K562 (cell line): ENCODE data around the gene NALCN. TPM values are rescaled to one million over a fixed set of nuclear protein-coding genes. Genes with fewer than 3 reads are reported as not detected.

ENCODE experiments used
- ATAC-seq: fragments of 200-7000 bp; cut with Tn5 transposase; 3 replicates; pipeline ENCODE4 v1.9.1; 2020; ENCODE audit warnings: moderate library complexity
- BruUV-seq: library from RNA; stranded (reverse); fragments of 400-500 nt; replicated peaks from 2 replicates; lab custom pipeline; 2021; lab: Mats Ljungman, UMichigan
- CTCF ChIA-PET: fragments of 300-600 bp; formaldehyde crosslinking; extraction: SDS; loops from one replicate; lab custom pipeline; 2021; ENCODE audit warnings: low intra/inter-chr PET ratio; lab: Yijun Ruan, JAX
- POLR2A ChIA-PET: fragments of 300-600, 350-650 bp; sonication (Branson Sonifier 250); formaldehyde crosslinking; extraction: SDS; loops from one replicate; lab custom pipeline; 2021; ENCODE audit warnings: antibody characterized with exemption, inconsistent platforms; lab: Yijun Ruan, JAX
- DNase-seq, 4 experiments: peaks; one replicate each; pipeline versions ENCODE4 v3.0.0 to v3.0.0-alpha.2; 2011 to 2018; ENCODE audit warnings: low spot score in 3 of 4, mixed read lengths in 3 of 4; ENCODE audit errors: extremely low read depth in 1 of 4
- FAIRE-seq: peaks from 2 replicates; lab custom pipeline; 2011; peaks lifted over from hg19 to GRCh38; lab: Jason Lieb, UNC
- H2AFZ ChIP-seq: 2 replicates; pipeline ENCODE4 v1.6.0; 2011; ENCODE audit warnings: low read depth, low read length, control low read depth, inconsistent platforms
- H3K27ac ChIP-seq: fragments of 200-600 bp; 3 replicates; pipeline ENCODE4 v1.8.0; 2011; ENCODE audit warnings: low read depth, mild to moderate bottlenecking, control low read depth, inconsistent platforms, low read length, moderate library complexity, mixed read lengths; ENCODE audit errors: extremely low read depth
- H3K27me3 ChIP-seq, 2 experiments: fragments of 300-600 bp in 1 of 2; 2 replicates in 1 of 2; 3 replicates in 1 of 2; pipeline versions ENCODE4 v1.6.0 to v1.8.0; 2011; ENCODE audit warnings: inconsistent platforms in 2 of 2, low read length in 2 of 2, mild to moderate bottlenecking in 1 of 2, mixed read lengths in 1 of 2, moderate library complexity in 1 of 2; ENCODE audit not compliant: control insufficient read depth in 2 of 2, insufficient read depth in 2 of 2
- H3K36me3 ChIP-seq: fragments of 300-600 bp; 3 replicates; pipeline ENCODE4 v1.8.0; 2011; ENCODE audit warnings: mild to moderate bottlenecking, low read length, inconsistent platforms; ENCODE audit not compliant: control insufficient read depth, insufficient read depth
- H3K4me1 ChIP-seq, 2 experiments: fragments of 200-600 bp in 1 of 2; replicated peaks in 1 of 2; 2 replicates in 1 of 2; 3 replicates in 1 of 2; pipeline versions ENCODE4 v1.5.1 to v1.8.0; 2011; ENCODE audit warnings: inconsistent platforms in 2 of 2, low read length in 2 of 2, mild to moderate bottlenecking in 1 of 2, mixed read lengths in 1 of 2, moderate library complexity in 1 of 2; ENCODE audit not compliant: control insufficient read depth in 2 of 2, insufficient read depth in 2 of 2
- H3K4me2 ChIP-seq: 2 replicates; pipeline ENCODE4 v1.6.1; 2011; ENCODE audit warnings: low read length, control low read depth, inconsistent platforms, mixed read lengths; ENCODE audit not compliant: insufficient read depth
- H3K4me3 ChIP-seq: fragments of 200-600 bp; sonication (generic), shearing (Covaris generic); 2 replicates; pipeline ENCODE4 v1.5.1; 2016; ENCODE audit warnings: control low read depth, inconsistent platforms
- H3K79me2 ChIP-seq: fragments of 200-600 bp; 3 replicates; pipeline ENCODE4 v1.8.0; 2011; ENCODE audit warnings: low read length, inconsistent platforms; ENCODE audit not compliant: control insufficient read depth, insufficient read depth
- H3K9ac ChIP-seq, 2 experiments: 2 replicates each; pipeline versions ENCODE4 v1.6.0 to v1.6.1; 2011; ENCODE audit warnings: low read depth in 2 of 2, low read length in 2 of 2, control low read depth in 1 of 2, inconsistent platforms in 1 of 2, mild to moderate bottlenecking in 1 of 2, mixed read lengths in 1 of 2; ENCODE audit not compliant: insufficient read depth in 1 of 2
- H3K9me1 ChIP-seq: one replicate; pipeline ENCODE4 v1.6.0; 2011; ENCODE audit warnings: inconsistent platforms, mild to moderate bottlenecking, low read length, moderate library complexity; ENCODE audit not compliant: control insufficient read depth, insufficient read depth
- H3K9me3 ChIP-seq: replicated peaks from 2 replicates; pipeline ENCODE4 v1.5.1; 2011; ENCODE audit warnings: low read depth, low read length, inconsistent platforms; ENCODE audit not compliant: control insufficient read depth, insufficient read depth
- H4K20me1 ChIP-seq: replicated peaks from 2 replicates; pipeline ENCODE4 v1.6.1; 2011; ENCODE audit warnings: low read length, inconsistent platforms, mixed read lengths; ENCODE audit not compliant: control insufficient read depth, insufficient read depth
- BRD4 ChIP-seq: fragments of 200-600 bp; sonication (generic); IDR thresholded peaks from 2 replicates; pipeline ENCODE4 v1.6.1; 2017; ENCODE audit warnings: inconsistent platforms
- DIDO1 ChIP-seq: fragments of 450-650 bp; IDR thresholded peaks from 2 replicates; pipeline ENCODE4 v1.6.1; 2016; ENCODE audit warnings: low read depth, missing biosample characterization, missing genetic modification characterization
- KLF6 ChIP-seq: fragments of 250-450 bp; sonication (Bioruptor Pico); IDR thresholded peaks from 2 replicates; pipeline ENCODE4 v1.4.0; 2020; ENCODE audit warnings: mild to moderate bottlenecking, moderate library complexity, borderline replicate concordance
- NFIX ChIP-seq: fragments of 250-450 bp; sonication (Bioruptor Pico); IDR thresholded peaks from 2 replicates; pipeline ENCODE4 v1.4.0; 2020; ENCODE audit warnings: low read depth, mild to moderate bottlenecking, moderate library complexity
- PYGO2 ChIP-seq: fragments of 450-650 bp; IDR thresholded peaks from 2 replicates; pipeline ENCODE4 v1.6.1; 2016; ENCODE audit warnings: mild to moderate bottlenecking, missing genetic modification characterization, moderate library complexity, missing compliant biosample characterization
- SRSF3 ChIP-seq: fragments of 200-400 bp; formaldehyde crosslinking; IDR thresholded peaks from 2 replicates; pipeline ENCODE4 v1.6.1; 2016; ENCODE audit warnings: mild to moderate bottlenecking, low read length, moderate library complexity; ENCODE audit not compliant: insufficient read depth
- TBL1XR1 ChIP-seq, 2 experiments: IDR thresholded peaks; 2 replicates each; pipeline ENCODE4 v1.6.1; 2012; ENCODE audit warnings: improper control_type of control experiment in 2 of 2, low read length in 2 of 2, mild to moderate bottlenecking in 1 of 2
- TCF3 ChIP-seq: sonication (generic); formaldehyde crosslinking; IDR thresholded peaks from 2 replicates; pipeline ENCODE4 v1.4.0; 2020; ENCODE audit warnings: mild to moderate bottlenecking, missing genetic modification reagents
- ZNF57 ChIP-seq: fragments of 450-650 bp; formaldehyde crosslinking; IDR thresholded peaks from 2 replicates; pipeline ENCODE4 v1.4.0; 2020; ENCODE audit warnings: mild to moderate bottlenecking, moderate library complexity
- ZNF644 ChIP-seq: fragments of 200-800 bp; sonication (Bioruptor generic); IDR thresholded peaks from 2 replicates; pipeline ENCODE4 v1.6.1; 2016; ENCODE audit warnings: low read depth, missing genetic modification characterization, missing compliant biosample characterization
- WGBS: fragments of 100-300 bp; shearing (Covaris generic); methylation state at CpG from one replicate; pipeline ENCODE4 v1.1.6; 2016; ENCODE audit warnings: low coverage, mixed read lengths; ENCODE audit not compliant: insufficient coverage; ENCODE audit errors: missing lambda C conversion rate; 5-methylcytosine and 5-hydroxymethylcytosine counted together
- in situ Hi-C: fragments of 300-500 bp; cut with MboI; formaldehyde crosslinking; loops from 4 replicates; pipeline ENCODE4 v1.15.0; 2018; ENCODE audit warnings: inconsistent platforms, mixed read lengths
- intact Hi-C: fragments of 100-400 bp; cut with micrococcal nuclease; formaldehyde crosslinking; loops from 2 replicates; pipeline ENCODE4 v1.14.2; 2022
- polyA plus RNA-seq, 8 experiments: library from polyadenylated mRNA; depleted of rRNA in 4 of 8; stranded (reverse) in 5 of 8; unstranded in 3 of 8; fragments of >200 nt; fragmentation: Nextera tagmentation in 2 of 8; fragmentation: Illumina TruSeq in 1 of 8; extraction: Ambion mirVana in 2 of 8; extraction: Trizol in 1 of 8; gene quantifications; 2 replicates each; pipeline versions ENCODE4 v1.2.1 to v1.2.3, GENCODE V29; 2011 to 2014; ENCODE audit warnings: inconsistent platforms in 1 of 8, missing spikeins in 1 of 8
- total RNA-seq, 7 experiments: library from RNA; depleted of rRNA in 6 of 7; stranded (reverse); fragments of >200 nt in 6 of 7; fragmentation: Illumina TruSeq in 2 of 7; extraction: Trizol in 2 of 7; gene quantifications; 2 replicates each; pipeline versions ENCODE4 v1.2.1 to v1.2.3, GENCODE V29; 2011 to 2021; ENCODE audit warnings: low replicate concordance in 1 of 7
- TF ChIP-seq, protein P1 (sequence below): sonication (generic); formaldehyde crosslinking; IDR thresholded peaks from 2 replicates; pipeline ENCODE4 v1.8.0; 2023; ENCODE audit warnings: mild to moderate bottlenecking, missing genetic modification reagents
- TF ChIP-seq, protein P2 (sequence below): sonication (generic); formaldehyde crosslinking; IDR thresholded peaks from 2 replicates; pipeline ENCODE4 v1.5.0; 2020; ENCODE audit warnings: missing genetic modification reagents

Gene NALCN
- total and polyA plus RNA-seq, 9 of the 15 experiments (the other 6 are each of a cell fraction or from before 2014, with no cell fraction given): not detected

DNA sequence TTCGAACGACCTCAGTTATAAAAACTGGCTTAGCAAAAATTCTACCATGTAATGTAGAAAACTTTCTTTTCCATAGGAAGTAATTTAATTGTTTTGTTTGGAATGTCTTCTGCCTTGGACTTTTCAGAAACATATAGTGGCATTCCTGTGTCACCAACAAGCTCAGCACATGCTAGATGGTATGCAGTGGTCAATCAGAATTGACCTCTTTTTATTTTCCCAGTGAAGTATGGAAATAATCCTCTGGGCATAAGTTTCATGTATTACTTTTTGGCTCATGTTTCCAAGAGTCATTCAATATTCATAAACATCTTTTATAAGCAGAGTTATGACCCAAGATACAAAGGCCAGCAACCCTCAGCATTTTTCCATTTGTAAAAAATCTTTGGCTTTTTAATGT lies 33.6 kb downstream of the NALCN start:
- Histone ChIP-seq H2AFZ (no peak overlapping the region), H3K9ac (no peak overlapping the region), H3K36me3 (no peaks in the 10 kb centered on the region), H3K4me3 (no peak overlapping the region), H3K79me2 (no peaks in the 10 kb centered on the region), H4K20me1 (no peaks in the 10 kb centered on the region), H3K4me2 (no peak overlapping the region), H3K27ac (no peak overlapping the region), H3K9me3 (no peaks in the 10 kb centered on the region), H3K27me3 (no peaks in the 10 kb centered on the region), H3K4me1 (no peaks in the 10 kb centered on the region), H3K9me1 (no peaks in the 10 kb centered on the region)
- ChIA-PET CTCF (no interaction called here), POLR2A (no interaction called here)
- DNase-seq: no peak
- in situ Hi-C loops: no loop called here
- FAIRE-seq: no peak
- intact Hi-C loops: no loop called here
- no peak for TF ChIP-seq TBL1XR1 (IDR thresholded peaks at IDR 0.05; ENCODE audit: low read length in 2 of 2)
- no peak for TF ChIP-seq BRD4
- TF ChIP-seq PYGO2 (tag): no peak
- no peak for TF ChIP-seq TCF3 (CRISPR knock-in tag)
- no peak for TF ChIP-seq ZNF644
- TF ChIP-seq KLF6 (CRISPR knock-in tag): no peak
- no TSS peak for BruUV-seq
- no peak for ATAC-seq
- WGBS: 0% methylated on average over 2 of the region's 2 CpGs

DNA sequence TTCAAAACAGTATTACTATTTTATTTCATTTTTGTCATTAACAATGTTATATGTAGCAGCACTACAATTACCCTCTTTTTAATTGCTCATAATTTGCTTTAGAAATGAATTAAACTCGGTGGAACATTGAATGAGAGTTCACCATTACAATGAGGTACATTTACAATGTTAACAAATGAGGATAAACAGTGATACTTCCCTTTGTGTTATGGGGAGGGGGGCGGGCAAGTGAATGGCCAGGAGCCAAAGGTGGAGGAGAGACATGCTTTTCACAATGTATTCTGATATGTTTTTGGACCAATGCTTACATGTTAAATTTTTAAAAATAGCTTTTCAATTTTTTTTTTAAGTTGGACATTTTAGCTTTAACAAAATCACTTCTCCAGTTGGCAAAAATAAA lies 34.2 kb downstream of the NALCN start:
- H3K27me3 ChIP-seq: no peaks in the 10 kb centered on the region
- no peak overlapping the region for H2AFZ ChIP-seq
- intact Hi-C loops: no loop called here
- ChIA-PET POLR2A (no interaction called here), CTCF (no interaction called here)
- no peak for TF ChIP-seq DIDO1 (tag)
- TF ChIP-seq NFIX: no peak
- TF ChIP-seq, protein P1, sequence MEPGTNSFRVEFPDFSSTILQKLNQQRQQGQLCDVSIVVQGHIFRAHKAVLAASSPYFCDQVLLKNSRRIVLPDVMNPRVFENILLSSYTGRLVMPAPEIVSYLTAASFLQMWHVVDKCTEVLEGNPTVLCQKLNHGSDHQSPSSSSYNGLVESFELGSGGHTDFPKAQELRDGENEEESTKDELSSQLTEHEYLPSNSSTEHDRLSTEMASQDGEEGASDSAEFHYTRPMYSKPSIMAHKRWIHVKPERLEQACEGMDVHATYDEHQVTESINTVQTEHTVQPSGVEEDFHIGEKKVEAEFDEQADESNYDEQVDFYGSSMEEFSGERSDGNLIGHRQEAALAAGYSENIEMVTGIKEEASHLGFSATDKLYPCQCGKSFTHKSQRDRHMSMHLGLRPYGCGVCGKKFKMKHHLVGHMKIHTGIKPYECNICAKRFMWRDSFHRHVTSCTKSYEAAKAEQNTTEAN: no peak
- no peak for TF ChIP-seq SRSF3
- TF ChIP-seq, protein P2, sequence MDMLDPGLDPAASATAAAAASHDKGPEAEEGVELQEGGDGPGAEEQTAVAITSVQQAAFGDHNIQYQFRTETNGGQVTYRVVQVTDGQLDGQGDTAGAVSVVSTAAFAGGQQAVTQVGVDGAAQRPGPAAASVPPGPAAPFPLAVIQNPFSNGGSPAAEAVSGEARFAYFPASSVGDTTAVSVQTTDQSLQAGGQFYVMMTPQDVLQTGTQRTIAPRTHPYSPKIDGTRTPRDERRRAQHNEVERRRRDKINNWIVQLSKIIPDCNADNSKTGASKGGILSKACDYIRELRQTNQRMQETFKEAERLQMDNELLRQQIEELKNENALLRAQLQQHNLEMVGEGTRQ: no peak
- TF ChIP-seq ZNF57: no peak
- H3K79me2 ChIP-seq: no peaks in the 10 kb centered on the region
- DNase-seq (no peak), ATAC-seq (no peak), FAIRE-seq (no peak)
- 0% methylated on average over 1 of the region's 2 CpGs for WGBS
- no peak overlapping the region for H3K27ac ChIP-seq
- no peaks in the 10 kb centered on the region for H3K9me1 ChIP-seq
- no peak overlapping the region for H3K4me3 ChIP-seq
- no peaks in the 10 kb centered on the region for H3K36me3 ChIP-seq
- no peak overlapping the region for H3K4me2 ChIP-seq
- BruUV-seq: no TSS peak
- H4K20me1 ChIP-seq: no peaks in the 10 kb centered on the region
- in situ Hi-C loops: no loop called here
- H3K4me1 ChIP-seq: no peaks in the 10 kb centered on the region
- no peak overlapping the region for H3K9ac ChIP-seq
- H3K9me3 ChIP-seq: no peaks in the 10 kb centered on the region
